ENCODE data around the gene MAML3.

DNA sequence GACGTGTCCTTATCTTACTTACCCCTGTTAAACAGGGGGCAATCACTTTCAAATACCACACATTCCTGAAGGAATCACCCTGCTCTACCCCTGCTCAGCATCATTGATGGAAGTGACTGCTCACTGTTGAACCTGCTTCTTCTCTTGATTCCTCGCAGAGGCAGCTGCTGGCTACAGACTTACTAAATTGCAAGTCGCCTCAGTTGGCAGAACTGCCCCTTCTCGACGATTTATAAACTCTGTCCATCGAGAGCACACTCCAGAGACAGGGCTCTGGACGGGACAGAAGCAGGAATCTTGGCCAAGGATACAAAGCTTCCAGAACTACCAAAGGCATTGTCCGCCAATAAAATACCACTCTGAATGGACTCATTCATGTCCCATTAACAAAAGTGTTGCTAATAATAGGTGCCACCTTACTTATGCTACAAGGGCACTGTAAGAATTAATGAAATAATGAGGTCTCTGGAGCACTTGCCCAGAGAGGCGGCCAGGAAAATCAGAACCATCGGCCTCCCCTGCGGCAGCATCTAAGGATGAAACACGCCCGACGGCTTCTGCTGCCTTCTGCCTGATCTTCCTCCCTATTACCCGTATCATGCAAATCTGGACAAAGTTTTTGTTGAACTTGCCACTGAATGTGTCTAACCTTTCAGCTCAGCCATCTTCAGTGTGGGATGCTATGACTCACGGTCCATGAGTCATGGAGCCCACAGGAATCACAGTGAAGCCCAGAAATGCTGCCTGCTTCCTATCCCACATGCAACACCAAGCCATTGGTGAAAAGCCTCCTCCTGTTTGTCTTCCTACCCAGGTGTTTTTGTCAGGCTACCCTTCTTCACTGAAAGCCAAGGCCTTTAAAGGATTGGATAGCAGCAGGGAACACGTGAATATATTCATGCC lies 164.9 kb downstream of the MAML3 start:
- TF ChIP-seq, protein P1, sequence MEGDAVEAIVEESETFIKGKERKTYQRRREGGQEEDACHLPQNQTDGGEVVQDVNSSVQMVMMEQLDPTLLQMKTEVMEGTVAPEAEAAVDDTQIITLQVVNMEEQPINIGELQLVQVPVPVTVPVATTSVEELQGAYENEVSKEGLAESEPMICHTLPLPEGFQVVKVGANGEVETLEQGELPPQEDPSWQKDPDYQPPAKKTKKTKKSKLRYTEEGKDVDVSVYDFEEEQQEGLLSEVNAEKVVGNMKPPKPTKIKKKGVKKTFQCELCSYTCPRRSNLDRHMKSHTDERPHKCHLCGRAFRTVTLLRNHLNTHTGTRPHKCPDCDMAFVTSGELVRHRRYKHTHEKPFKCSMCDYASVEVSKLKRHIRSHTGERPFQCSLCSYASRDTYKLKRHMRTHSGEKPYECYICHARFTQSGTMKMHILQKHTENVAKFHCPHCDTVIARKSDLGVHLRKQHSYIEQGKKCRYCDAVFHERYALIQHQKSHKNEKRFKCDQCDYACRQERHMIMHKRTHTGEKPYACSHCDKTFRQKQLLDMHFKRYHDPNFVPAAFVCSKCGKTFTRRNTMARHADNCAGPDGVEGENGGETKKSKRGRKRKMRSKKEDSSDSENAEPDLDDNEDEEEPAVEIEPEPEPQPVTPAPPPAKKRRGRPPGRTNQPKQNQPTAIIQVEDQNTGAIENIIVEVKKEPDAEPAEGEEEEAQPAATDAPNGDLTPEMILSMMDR (IDR thresholded peaks at IDR 0.05; ENCODE audit: poor library complexity) = no peak
- no peak for TF ChIP-seq EZH2 (IDR thresholded peaks at IDR 0.05; ENCODE audit: borderline replicate concordance)

All from hepatocyte (in vitro differentiated cells).